Measurements from ENCODE around the gene GID8. TPM values are rescaled to one million over a fixed set of nuclear protein-coding genes. Genes with fewer than 3 reads are reported as not detected.

The GID8 gene
- total and polyA plus RNA-seq, 9 of the 15 experiments (the other 6 are each of a cell fraction or from before 2014, with no cell fraction given): 7.5 to 31.6 (median 22.2) TPM

DNA sequence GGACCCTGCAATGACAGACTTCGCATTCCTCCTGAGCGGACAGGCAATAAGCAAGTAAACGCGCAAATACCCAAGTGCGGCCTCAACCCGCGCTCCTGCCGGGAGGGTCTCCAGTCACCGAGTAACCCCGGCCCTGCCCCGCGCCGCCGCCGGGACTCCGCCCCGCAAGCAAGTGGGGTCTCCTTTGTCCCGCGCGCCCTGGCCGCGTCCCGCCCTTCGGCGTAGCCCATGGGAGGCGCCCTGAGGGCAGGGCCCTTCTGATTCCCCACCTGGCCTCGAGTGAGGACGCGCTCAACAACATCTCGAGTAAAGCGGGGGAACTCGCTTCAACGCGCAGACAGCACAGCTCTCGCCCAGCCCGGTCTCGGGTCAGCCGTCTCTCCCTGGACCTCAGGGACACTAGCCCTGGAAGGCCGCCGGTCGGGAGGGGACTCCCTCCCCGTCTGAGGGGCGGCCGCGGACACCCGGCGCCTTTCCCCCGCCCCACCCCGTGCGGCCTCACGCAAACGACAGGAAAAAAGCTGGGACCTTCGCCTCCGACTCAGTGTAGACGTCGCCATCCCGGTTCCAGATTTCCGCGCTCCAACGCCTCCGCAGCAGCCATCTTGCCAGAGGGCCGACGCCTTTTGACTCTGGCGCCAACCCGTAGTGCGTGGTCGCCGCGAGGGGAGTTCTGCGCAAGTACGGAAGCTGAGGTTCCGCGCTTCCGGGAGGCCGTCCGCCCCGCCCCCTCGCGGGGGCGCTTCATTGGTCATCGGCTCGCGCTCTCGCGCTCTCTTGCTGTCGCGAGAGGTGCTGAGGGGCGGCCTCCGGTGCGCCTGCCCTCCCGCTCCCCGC, 461 bp upstream of the GID8 start (continued):
- TF ChIP-seq MGA (IDR thresholded peaks at IDR 0.05) (peak; percentile 95), HLTF (IDR thresholded peaks at IDR 0.05) (no peak; the same call in 1 of the 2 replicates), SLC30A9 (CRISPR knock-in tag; IDR thresholded peaks at IDR 0.05) (no peak), MECOM (CRISPR knock-in tag; IDR thresholded peaks at IDR 0.05) (no peak), PREB (CRISPR knock-in tag; IDR thresholded peaks at IDR 0.05) (no peak), POLR3G (IDR thresholded peaks at IDR 0.05; ENCODE audit: extremely low read depth, insufficient read length, insufficient replicate concordance) (no peak), MTA1 (IDR thresholded peaks at IDR 0.05; ENCODE audit: borderline replicate concordance) (no peak), TOE1 (IDR thresholded peaks at IDR 0.05; ENCODE audit: borderline replicate concordance) (peak; percentile 72), TOE1 (CRISPR knock-in tag; IDR thresholded peaks at IDR 0.05; ENCODE audit: borderline replicate concordance, low read depth) (no peak), RBBP5 (IDR thresholded peaks at IDR 0.05; ENCODE audit: borderline replicate concordance, insufficient read depth, low read length, poor library complexity, severe bottlenecking) (peak; percentile 90), NRF1 (conservative IDR thresholded peaks at IDR 0.05 in 1 of 2, IDR thresholded peaks at IDR 0.05 in 1 of 2) (peak; percentile 93 to 94), ZBTB17 (CRISPR knock-in tag; IDR thresholded peaks at IDR 0.05) (peak; percentile 63; the same call in 1 of the 2 replicates)
- TF ChIP-seq, protein P1, sequence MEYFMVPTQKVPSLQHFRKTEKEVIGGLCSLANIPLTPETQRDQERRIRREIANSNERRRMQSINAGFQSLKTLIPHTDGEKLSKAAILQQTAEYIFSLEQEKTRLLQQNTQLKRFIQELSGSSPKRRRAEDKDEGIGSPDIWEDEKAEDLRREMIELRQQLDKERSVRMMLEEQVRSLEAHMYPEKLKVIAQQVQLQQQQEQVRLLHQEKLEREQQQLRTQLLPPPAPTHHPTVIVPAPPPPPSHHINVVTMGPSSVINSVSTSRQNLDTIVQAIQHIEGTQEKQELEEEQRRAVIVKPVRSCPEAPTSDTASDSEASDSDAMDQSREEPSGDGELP (CRISPR knock-in tag; IDR thresholded peaks at IDR 0.05; ENCODE audit: borderline replicate concordance): peak; percentile 80; the same call in 1 of the 2 replicates
